BE2C (cell line): ENCODE results near the gene ATP6V0C.

Experiments used
- DNase-seq: peaks from one replicate; pipeline ENCODE4 v3.0.0-alpha.2; 2020
- H3K27me3 ChIP-seq: fragments of 250-450 bp; sonication (Bioruptor Pico); 2 replicates; pipeline ENCODE4 v1.5.1; 2020; ENCODE audit warnings: mild to moderate bottlenecking
- H3K36me3 ChIP-seq: fragments of 250-450 bp; sonication (Bioruptor Pico); 2 replicates; pipeline ENCODE4 v1.5.1; 2020; ENCODE audit warnings: mild to moderate bottlenecking
- H3K4me1 ChIP-seq: fragments of 250-450 bp; sonication (Bioruptor Pico); 2 replicates; pipeline ENCODE4 v1.5.1; 2020
- H3K4me3 ChIP-seq: 2 replicates; pipeline ENCODE4 v1.5.1; 2011; ENCODE audit warnings: low read depth, low read length
- H3K9me3 ChIP-seq: fragments of 250-450 bp; sonication (Bioruptor Pico); 2 replicates; pipeline ENCODE4 v1.5.1; 2020
- TF ChIP-seq, protein P1 (sequence below): IDR thresholded peaks from 2 replicates; pipeline ENCODE4 v1.5.1; 2012; ENCODE audit warnings: mild to moderate bottlenecking, low read depth, low read length

The ATP6V0C gene

DNA sequence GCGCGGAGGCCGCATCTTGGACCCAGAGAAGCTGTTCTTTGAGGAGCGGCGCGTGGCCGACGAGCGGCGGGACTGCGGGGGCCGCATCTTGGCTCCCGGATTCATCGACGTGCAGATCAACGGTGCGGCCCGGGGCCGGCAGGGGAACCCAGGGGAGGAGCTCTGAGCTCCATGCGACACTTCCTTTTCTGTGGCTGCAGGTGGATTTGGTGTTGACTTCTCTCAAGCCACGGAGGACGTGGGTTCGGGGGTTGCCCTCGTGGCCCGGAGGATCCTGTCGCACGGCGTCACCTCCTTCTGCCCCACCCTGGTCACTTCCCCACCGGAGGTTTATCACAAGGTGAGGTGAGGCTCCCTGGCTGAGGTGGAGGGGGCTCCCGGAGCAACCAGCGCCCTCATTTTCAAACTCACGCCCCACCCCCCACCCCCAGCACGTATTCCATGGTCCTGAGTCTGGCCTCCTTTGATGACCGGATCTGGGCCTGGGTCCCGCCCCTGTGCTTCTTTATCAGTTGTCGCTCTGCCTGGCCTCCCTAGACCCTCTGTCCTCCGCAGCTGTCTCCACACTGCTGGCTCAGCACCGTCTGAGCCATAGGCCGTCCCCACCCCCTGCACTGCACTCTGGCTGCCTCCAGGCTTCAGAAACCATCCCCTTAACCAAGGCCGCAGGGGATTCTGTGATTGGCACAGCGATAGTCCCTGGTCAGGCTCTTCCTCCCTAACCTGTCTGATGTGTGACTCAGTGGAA lies 7.2 kb downstream of the ATP6V0C start:
- Histone ChIP-seq H3K36me3 (peaks cover 32% of the 10 kb centered on the region), H3K9me3 (no peaks in the 10 kb centered on the region), H3K27me3 (no peaks in the 10 kb centered on the region), H3K4me3 (peak overlapping the region; percentile 73), H3K4me1 (peaks cover 3% of the 10 kb centered on the region; the same call in 1 of the 2 replicates)
- TF ChIP-seq, protein P1, sequence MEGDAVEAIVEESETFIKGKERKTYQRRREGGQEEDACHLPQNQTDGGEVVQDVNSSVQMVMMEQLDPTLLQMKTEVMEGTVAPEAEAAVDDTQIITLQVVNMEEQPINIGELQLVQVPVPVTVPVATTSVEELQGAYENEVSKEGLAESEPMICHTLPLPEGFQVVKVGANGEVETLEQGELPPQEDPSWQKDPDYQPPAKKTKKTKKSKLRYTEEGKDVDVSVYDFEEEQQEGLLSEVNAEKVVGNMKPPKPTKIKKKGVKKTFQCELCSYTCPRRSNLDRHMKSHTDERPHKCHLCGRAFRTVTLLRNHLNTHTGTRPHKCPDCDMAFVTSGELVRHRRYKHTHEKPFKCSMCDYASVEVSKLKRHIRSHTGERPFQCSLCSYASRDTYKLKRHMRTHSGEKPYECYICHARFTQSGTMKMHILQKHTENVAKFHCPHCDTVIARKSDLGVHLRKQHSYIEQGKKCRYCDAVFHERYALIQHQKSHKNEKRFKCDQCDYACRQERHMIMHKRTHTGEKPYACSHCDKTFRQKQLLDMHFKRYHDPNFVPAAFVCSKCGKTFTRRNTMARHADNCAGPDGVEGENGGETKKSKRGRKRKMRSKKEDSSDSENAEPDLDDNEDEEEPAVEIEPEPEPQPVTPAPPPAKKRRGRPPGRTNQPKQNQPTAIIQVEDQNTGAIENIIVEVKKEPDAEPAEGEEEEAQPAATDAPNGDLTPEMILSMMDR, result no peak
- DNase-seq, result no peak

DNA sequence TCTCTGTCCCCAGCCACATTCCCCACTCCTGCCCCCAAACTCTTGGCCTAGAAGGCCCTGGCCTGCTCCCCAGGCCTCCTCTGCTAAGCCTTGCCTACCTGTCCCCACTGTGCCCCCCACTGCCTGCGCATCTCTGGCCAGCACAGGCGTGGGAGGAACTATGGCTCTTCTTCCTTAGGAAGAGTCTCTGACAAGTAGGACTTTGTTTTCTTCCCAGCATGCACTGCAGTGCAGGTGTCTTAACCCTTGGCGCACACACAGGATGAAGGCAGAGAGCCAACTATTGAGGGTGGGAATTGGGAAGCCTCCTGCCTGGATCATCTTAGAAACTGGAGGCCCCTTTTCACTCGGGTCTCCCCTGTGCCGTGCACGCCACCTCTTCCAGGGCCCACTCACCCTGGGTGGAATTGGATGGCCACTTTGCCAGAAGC lies 10.1 kb downstream of the ATP6V0C start:
- Histone ChIP-seq H3K9me3 (no peaks in the 10 kb centered on the region), H3K4me1 (peaks cover 3% of the 10 kb centered on the region; the same call in 1 of the 2 replicates), H3K4me3 (no peak overlapping the region), H3K36me3 (peaks cover 39% of the 10 kb centered on the region), H3K27me3 (no peaks in the 10 kb centered on the region)
- TF ChIP-seq, protein P1, result no peak
- no peak for DNase-seq

DNA sequence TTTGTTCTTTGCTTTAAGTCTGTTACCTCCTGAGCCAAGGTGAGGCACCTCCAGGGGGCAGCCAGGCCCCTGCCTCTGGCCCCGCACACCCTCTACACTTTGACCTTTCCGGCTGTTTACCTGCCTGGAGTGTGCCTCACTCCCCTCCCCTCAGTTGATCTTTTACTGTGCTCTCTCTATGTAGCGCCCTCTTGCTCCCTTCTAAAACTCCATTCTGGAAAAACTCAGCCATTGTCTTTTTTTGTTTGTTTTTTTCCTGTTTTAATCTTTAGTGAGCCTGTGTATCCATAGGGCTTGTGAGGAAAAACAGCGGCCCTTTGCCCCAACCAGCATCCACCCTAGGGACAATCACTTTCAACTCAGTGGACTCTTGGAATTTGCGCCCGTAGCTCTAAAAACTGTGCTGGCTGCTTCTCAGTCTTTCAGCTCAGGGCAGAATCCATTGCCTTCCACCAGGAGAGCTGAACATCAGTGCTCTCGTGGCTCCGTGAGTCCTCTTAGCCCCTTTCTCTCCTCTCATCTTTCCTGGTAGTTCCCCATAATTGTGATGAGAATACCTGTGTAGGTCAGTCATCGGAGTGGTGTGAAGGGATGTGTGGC lies 10.7 kb downstream of the ATP6V0C start:
- H3K4me1 ChIP-seq, result peaks cover 1% of the 10 kb centered on the region; the same call in 1 of the 2 replicates
- TF ChIP-seq, protein P1, result no peak
- no peak overlapping the region for H3K4me3 ChIP-seq
- peaks cover 41% of the 10 kb centered on the region for H3K36me3 ChIP-seq
- H3K9me3 ChIP-seq, result no peaks in the 10 kb centered on the region
- DNase-seq, result no peak
- H3K27me3 ChIP-seq, result no peaks in the 10 kb centered on the region

DNA sequence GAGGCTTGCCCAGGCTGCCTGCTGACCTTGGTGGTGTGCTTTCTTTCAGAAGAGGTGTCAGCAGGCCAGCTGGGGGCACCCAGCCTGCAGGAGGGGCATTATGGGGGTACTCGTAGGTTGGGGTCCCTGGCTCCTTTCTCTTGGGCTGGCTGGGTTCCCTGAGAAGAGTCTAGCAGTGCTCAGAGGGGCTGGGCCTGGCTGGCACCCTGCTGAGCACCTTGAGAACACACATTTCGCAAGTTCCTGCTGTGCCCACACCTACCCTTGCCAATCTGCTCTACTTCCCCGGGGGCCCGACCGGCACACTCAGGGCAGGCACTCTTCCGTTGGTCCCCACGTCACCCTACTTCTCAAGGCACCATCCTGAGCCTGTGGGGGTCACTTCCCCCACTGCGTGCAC lies 12.4 kb downstream of the ATP6V0C start:
- no peaks in the 10 kb centered on the region for H3K27me3 ChIP-seq
- TF ChIP-seq, protein P1, result no peak
- DNase-seq, result no peak
- peaks cover 39% of the 10 kb centered on the region for H3K36me3 ChIP-seq
- H3K4me3 ChIP-seq, result no peak overlapping the region
- H3K4me1 ChIP-seq, result no peaks in the 10 kb centered on the region
- H3K9me3 ChIP-seq, result no peaks in the 10 kb centered on the region

DNA sequence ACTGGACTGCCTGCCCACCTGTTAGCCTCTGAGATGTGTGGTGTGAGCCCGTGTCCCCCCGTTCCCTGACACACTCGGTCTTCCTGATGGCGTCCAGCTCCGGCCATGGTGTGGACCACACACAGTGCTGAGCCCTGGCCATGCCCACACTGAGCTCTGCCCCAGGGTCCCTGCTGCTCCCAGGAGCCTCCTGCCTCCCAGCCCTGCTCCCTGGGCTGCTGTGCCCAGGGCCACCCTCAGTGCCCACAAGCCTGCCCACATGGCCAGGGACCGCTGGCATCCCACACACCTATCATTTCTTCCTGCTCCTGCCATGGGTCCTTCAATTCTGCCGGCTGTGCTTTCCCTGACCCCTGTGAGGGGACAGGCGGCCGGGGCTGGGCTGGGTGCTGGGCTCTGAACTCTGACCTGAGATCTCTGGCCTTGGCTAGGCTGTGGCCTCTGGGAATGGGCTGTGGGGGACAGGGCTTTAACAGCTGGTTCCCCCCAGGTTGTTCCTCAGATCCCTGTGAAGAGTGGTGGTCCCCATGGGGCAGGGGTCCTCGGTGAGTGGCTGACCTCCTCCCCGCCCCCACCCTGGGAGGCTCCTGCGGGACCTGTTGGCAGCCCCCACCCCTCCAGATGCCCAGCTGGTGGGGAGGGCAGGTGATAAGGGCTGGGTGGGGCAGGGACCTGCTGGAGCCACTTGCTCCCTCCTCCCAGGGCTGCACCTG lies 13.5 kb downstream of the ATP6V0C start:
- TF ChIP-seq, protein P1, result no peak
- Histone ChIP-seq H3K4me1 (no peaks in the 10 kb centered on the region), H3K36me3 (peaks cover 39% of the 10 kb centered on the region), H3K9me3 (no peaks in the 10 kb centered on the region), H3K27me3 (no peaks in the 10 kb centered on the region), H3K4me3 (no peak overlapping the region)
- DNase-seq, result no peak
